Mesothelial cell of epicardium (in vitro differentiated cells): ENCODE data around the gene DNAH2. TPM values are rescaled to one million over a fixed set of nuclear protein-coding genes. Genes with fewer than 3 reads are reported as not detected.

ENCODE experiments used
- DNase-seq, 2 experiments: peaks; one replicate each; pipeline ENCODE4 v3.0.0; 2021; ENCODE audit warnings: low spot score in 2 of 2; ENCODE audit not compliant: unreplicated experiment in 2 of 2
- H3K27ac Mint-ChIP-seq: 2 replicates; pipeline ENCODE4 v1.8.0; 2021; ENCODE audit warnings: mixed read lengths
- H3K27me3 Mint-ChIP-seq: 2 replicates; pipeline ENCODE4 v1.8.0; 2021; ENCODE audit warnings: low read depth, mixed read lengths
- H3K36me3 Mint-ChIP-seq: 2 replicates; pipeline ENCODE4 v1.8.0; 2021; ENCODE audit warnings: mixed read lengths
- H3K4me1 Mint-ChIP-seq: 2 replicates; pipeline ENCODE4 v1.8.0; 2021; ENCODE audit warnings: mixed read lengths
- H3K4me3 Mint-ChIP-seq: 2 replicates; pipeline ENCODE4 v1.8.0; 2021; ENCODE audit warnings: mild to moderate bottlenecking, moderate library complexity, mixed read lengths
- H3K9me3 Mint-ChIP-seq: 2 replicates; pipeline ENCODE4 v1.8.0; 2021; ENCODE audit warnings: mixed read lengths
- total RNA-seq: library from RNA; stranded (reverse); gene quantifications from 3 replicates; pipeline ENCODE4 v1.2.1, GENCODE V29; 2021
- TF ChIP-seq, protein P1 (sequence below): fragments of 200-600 bp; sonication (generic); IDR thresholded peaks from one replicate; pipeline ENCODE4 v1.5.0; 2021; ENCODE audit warnings: antibody characterized with exemption; ENCODE audit not compliant: unreplicated experiment

The DNAH2 gene
- total RNA-seq, 1 donor from 2014 or later, result 0.18 TPM

- TF ChIP-seq, protein P1, sequence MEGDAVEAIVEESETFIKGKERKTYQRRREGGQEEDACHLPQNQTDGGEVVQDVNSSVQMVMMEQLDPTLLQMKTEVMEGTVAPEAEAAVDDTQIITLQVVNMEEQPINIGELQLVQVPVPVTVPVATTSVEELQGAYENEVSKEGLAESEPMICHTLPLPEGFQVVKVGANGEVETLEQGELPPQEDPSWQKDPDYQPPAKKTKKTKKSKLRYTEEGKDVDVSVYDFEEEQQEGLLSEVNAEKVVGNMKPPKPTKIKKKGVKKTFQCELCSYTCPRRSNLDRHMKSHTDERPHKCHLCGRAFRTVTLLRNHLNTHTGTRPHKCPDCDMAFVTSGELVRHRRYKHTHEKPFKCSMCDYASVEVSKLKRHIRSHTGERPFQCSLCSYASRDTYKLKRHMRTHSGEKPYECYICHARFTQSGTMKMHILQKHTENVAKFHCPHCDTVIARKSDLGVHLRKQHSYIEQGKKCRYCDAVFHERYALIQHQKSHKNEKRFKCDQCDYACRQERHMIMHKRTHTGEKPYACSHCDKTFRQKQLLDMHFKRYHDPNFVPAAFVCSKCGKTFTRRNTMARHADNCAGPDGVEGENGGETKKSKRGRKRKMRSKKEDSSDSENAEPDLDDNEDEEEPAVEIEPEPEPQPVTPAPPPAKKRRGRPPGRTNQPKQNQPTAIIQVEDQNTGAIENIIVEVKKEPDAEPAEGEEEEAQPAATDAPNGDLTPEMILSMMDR, result no peak
- Mint-ChIP-seq H3K36me3 (no peaks in the 10 kb centered on the region), H3K27ac (no peak overlapping the region), H3K4me3 (no peak overlapping the region), H3K27me3 (peaks cover 4% of the 10 kb centered on the region), H3K4me1 (peaks cover 10% of the 10 kb centered on the region), H3K9me3 (no peaks in the 10 kb centered on the region)
- no peak for DNase-seq
Observed at GRCh38 chr17:7814969-7815368, 97.4 kb downstream of the DNAH2 start.

GRCh38 chr17:7816926-7817642, 99.5 kb downstream of the DNAH2 start:
- no peak overlapping the region for H3K4me3 Mint-ChIP-seq
- no peaks in the 10 kb centered on the region for H3K36me3 Mint-ChIP-seq
- TF ChIP-seq, protein P1, result no peak
- peaks cover 10% of the 10 kb centered on the region for H3K4me1 Mint-ChIP-seq
- no peak overlapping the region for H3K27ac Mint-ChIP-seq
- DNase-seq, result no peak
- no peaks in the 10 kb centered on the region for H3K9me3 Mint-ChIP-seq
- peaks cover 4% of the 10 kb centered on the region for H3K27me3 Mint-ChIP-seq

- H3K27ac Mint-ChIP-seq, result no peak overlapping the region
- TF ChIP-seq, protein P1, result no peak
- H3K4me3 Mint-ChIP-seq, result no peak overlapping the region
- no peaks in the 10 kb centered on the region for H3K36me3 Mint-ChIP-seq
- no peak for DNase-seq
- peaks cover 4% of the 10 kb centered on the region for H3K27me3 Mint-ChIP-seq
- H3K9me3 Mint-ChIP-seq, result no peaks in the 10 kb centered on the region
- H3K4me1 Mint-ChIP-seq, result peaks cover 10% of the 10 kb centered on the region
Observed at GRCh38 chr17:7817643-7817964, 100.1 kb downstream of the DNAH2 start.

- peaks cover 4% of the 10 kb centered on the region for H3K27me3 Mint-ChIP-seq
- TF ChIP-seq, protein P1, result no peak
- H3K4me1 Mint-ChIP-seq, result peaks cover 10% of the 10 kb centered on the region
- H3K9me3 Mint-ChIP-seq, result no peaks in the 10 kb centered on the region
- no peaks in the 10 kb centered on the region for H3K36me3 Mint-ChIP-seq
- no peak for DNase-seq
- H3K27ac Mint-ChIP-seq, result no peak overlapping the region
- no peak overlapping the region for H3K4me3 Mint-ChIP-seq
Observed at GRCh38 chr17:7818026-7818425, 100.5 kb downstream of the DNAH2 start.

DNA sequence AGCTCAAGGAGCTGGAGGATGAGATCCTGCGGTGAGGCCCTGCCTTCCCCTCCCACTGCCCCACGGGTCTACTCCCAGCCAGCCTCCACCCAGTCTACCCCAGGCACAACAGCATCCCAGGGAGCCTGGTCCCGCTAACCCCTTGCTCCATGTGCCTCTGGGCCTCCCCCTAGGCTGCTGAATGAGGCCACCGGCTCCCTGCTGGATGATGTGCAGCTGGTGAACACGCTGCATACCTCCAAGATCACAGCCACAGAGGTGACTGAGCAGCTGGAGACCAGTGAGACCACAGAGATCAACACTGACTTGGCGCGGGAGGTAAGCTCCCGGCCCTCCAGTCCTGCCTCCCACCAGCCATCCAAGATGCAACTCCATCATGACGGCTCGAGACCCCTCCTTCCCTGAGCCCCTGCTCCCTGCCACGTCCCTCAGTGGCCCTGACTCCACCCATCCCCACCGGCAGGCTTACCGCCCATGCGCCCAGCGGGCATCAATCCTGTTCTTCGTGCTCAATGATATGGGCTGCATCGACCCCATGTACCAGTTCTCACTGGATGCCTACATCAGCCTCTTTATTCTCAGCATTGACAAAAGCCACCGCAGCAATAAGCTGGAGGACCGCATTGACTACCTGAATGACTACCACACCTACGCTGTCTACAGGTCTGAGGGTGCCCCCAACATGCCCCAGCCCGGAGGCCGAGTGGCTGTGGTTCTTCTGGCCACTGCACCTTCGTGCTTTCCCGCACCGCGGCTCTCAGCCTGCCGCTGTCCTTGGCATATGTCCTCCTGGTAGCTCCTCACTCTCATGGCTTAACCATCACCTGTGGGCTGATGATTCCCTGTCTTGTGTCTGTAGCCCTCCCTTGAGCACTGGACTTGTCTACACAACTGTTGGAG, 101.5 kb downstream of the DNAH2 start:
- no peaks in the 10 kb centered on the region for H3K36me3 Mint-ChIP-seq
- no peak for DNase-seq
- H3K27ac Mint-ChIP-seq, result no peak overlapping the region
- peaks cover 9% of the 10 kb centered on the region for H3K27me3 Mint-ChIP-seq
- TF ChIP-seq, protein P1, result no peak
- peaks cover 10% of the 10 kb centered on the region for H3K4me1 Mint-ChIP-seq
- no peak overlapping the region for H3K4me3 Mint-ChIP-seq
- H3K9me3 Mint-ChIP-seq, result no peaks in the 10 kb centered on the region
